ENCODE data around the gene HDAC11.
"Not testable (repeated sequence)": the region's sequence is repeated elsewhere in the genome, so short reads cannot be mapped to it uniquely, and the experiment has no call there.

HDAC11 gene

DNA sequence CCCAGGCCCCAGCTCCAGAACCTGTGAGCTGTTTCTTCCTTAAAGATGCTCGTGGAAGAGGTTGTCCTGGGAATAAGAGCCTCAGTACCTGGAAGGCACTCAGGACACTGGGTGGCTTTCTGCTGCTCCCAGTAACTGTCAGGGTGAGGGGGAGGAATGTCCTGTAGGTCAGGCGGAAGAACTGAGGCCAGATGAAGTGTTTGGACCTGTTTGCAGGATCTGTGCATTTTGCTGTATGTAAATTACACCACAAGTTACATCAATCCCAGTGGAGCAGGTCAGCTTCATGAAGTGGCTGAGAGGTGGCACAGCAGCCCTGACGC lies 27.1 kb downstream of the HDAC11 start:
- DNase-seq (ENCODE audit: low read depth, low spot score): no peak

GRCh38 chr3:13507570-13508339 lies 27.6 kb downstream of the HDAC11 start:
- no peak for DNase-seq (ENCODE audit: low read depth, low spot score)

DNA sequence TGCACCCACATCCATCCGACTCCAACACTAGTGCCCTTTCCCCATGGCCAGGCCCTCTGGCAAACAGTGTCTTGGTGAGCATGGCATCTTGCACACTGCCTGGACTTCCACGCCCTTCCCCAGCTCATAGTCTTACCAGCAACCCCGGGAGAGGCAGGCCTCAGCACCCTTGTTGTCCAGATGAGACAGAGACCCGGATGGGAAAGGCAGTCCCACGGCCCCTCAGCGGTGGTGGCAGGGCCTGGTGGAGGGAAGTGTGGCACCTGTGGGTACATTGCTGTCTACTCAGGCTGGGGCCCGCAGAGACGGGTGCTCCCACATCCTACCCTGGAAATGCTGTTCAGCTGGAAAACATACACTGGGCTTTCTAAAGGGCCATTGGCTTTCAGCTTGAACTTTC lies 28.4 kb downstream of the HDAC11 start:
- DNase-seq (ENCODE audit: low read depth, low spot score): no peak

DNA sequence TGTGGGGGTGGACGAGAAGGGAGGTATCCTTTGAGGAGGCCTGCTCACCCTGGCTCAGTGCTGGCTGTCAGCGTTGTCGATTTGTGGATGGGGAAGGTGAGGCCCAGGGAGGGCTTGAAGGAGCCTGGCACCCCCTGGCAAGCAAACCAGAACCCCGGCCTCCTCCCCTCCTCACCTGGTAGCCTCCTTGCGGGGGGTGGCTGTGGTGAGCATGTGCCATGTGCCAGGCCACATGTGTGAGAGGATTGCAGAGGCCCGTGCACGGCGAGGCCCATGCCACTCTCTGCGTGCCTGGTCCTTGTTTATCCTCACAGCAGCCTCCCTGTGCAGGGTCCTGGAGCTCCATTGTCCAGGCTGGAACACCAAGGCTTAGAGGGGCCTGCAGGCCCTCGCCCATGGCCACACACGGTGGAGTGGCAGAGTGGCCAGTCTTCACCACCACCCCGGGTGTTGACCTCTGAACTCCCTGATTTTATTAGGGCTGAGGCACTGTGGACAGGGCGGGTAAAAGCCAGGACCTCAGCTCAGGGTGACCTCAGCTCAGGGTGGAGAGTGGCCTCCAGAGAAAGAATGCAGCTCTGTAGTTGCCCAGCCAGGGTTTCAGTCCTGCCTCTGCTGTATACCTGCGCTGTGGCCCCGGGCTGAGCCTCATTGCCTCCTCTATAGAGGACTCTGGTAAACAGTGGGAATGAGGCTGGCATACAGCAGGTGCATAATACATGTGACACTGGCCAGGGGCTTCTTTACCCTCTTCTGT lies 29.1 kb downstream of the HDAC11 start:
- DNase-seq (ENCODE audit: low read depth, low spot score): no peak

DNA sequence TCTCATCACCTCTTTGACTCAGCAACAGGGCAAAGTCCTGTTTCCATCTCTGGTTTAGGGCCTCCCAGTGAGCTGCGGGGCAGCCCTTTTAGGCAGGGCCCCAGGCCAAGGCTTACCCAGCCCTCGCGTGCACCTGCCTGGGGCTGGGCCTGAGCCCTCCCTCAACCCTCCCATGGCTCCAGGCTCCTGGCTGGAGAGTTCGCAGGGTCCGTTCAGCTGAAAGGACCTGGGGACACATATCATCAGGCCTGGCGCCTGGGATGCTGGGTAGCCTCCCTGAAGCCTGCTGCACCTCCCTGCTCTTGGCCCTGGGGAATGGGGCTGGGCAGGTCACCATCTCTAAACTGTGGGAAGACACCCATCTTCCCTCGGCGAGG lies 29.7 kb downstream of the HDAC11 start:
- DNase-seq (ENCODE audit: low read depth, low spot score): no peak

DNA sequence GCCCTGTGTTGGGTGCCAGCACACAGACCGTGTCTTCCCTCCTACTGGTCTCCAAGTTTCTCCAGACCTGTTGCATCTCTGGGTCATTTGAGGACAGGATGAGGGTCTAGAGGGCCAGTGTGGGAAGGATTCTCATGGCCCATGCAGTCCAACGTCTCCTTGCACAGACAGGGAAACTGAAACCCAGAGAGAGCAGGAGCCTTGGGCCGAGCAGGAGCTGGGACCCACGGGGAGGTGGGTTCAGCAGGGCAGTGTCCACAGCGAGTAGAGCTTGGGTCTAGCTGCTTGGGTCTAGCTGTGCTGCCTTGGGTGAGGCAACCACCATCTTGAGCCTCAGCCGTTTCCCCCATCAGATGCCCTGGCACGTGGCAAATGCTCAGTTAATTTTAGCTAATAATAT lies 32.3 kb downstream of the HDAC11 start:
- DNase-seq (ENCODE audit: low read depth, low spot score): no peak

GRCh38 chr3:13513051-13513912 lies 33.2 kb downstream of the HDAC11 start:
- no peak for DNase-seq (ENCODE audit: low read depth, low spot score)

DNA sequence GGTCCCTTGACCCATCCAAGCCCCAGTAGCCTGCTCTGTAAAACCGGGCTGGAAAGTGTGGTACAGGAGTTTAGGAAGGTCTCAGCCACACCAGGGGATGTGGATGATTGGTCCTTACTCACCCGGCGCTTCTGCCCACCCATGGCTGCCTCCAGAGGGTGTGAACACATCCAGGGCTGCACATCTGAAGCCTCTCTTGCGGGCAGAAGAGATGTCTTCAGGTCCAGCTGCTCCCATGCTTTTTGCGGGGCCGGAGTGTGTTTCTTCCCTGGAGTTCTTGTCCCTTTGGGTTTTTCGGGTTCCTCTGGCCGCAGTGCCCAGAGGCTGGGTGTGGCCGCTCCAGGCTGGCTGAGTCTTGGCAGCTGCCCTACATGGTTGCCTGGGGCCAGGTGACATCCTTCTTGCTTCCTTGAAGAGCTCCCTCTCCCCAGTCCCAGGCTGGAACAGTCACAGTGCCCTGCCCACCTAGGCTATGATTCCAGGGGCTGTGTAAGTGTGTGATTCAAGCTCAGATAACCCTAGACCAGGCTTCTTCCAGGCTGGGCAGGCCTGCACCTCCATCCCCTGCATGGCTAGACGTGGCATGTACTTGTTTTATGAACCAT lies 33.9 kb downstream of the HDAC11 start:
- DNase-seq (ENCODE audit: low read depth, low spot score): no peak

- no peak for DNase-seq (ENCODE audit: low read depth, low spot score)
These were observed 34.7 kb downstream of the HDAC11 start for GRCh38 chr3:13514639-13515435.

DNA sequence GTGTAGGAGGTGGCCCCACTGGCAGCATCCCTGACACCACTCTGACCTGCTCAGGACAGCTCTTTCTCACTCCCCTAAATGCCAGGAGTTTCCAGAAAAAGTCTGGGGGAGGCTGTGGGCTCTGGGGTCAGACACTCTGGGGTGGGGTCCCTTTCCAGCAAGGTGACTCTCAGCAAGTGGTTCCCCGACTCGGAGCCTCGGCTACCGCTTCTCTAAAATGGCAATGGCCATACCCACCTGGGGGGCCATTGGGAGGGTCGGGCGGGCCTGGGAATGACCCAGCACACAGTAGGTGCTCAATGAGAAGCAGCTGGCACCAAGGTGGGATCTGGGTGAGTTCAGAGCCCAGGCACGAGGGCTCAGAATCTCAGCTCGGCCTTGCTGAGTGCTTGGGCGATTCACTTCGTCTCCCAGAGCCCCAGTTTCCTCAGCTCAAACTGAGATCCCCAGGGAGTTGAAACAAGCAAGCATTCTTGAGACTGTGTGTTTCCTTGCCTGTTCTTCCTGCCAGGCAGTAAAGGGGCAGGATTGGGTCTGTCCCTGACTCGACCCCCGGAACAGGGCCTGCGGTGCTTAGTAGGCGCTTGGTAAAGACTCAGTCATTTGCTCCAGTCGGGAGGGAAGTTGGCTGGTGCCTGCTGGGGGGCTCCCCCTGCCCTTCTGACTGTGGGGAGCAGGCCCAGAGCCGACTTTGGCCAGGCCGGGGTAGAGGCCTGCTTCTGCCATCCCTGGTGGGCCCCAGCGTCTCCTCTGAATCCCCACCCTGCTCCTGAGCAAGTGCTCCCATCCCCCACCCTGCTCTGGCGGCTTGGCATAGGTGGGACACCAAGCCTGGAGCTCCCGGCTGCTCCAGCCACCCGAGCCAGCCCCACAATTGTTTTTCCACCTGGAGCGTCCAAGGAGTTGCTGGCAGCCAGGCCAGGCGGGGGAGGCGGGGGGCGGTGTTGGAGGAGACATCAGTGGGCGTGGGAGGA lies 36.0 kb downstream of the HDAC11 start:
- DNase-seq (ENCODE audit: low read depth, low spot score): no peak

DNA sequence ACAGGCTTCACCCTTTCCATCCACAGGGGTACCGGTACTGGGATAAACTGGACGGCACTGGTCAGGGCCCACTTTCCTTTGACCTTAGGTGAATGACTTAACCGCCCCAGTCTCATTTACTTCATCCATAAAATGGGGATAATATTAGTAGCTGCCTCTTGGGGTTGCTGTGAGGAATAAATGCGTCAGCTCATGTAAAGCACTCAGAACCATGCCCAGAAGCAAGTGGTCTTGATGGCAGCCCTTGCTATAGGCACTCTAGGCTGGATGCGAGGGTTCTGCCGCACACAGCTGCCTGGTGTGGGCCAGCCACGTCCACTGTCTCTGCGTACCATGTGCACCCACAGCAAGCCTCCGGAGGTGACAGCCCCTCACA lies 36.6 kb downstream of the HDAC11 start:
- no peak for DNase-seq (ENCODE audit: low read depth, low spot score)

GRCh38 chr3:13517253-13517977 lies 37.3 kb downstream of the HDAC11 start:
- no peak for DNase-seq (ENCODE audit: low read depth, low spot score)

GRCh38 chr3:13518516-13518953 lies 38.4 kb downstream of the HDAC11 start:
- no peak for DNase-seq (ENCODE audit: low read depth, low spot score)

GRCh38 chr3:13519006-13519791 lies 39.1 kb downstream of the HDAC11 start:
- no peak for DNase-seq (ENCODE audit: low read depth, low spot score)

GRCh38 chr3:13520326-13520880 lies 40.3 kb downstream of the HDAC11 start:
- DNase-seq (ENCODE audit: low read depth, low spot score): no peak

- no peak for DNase-seq (ENCODE audit: low read depth, low spot score)
These were observed 41.2 kb downstream of the HDAC11 start for GRCh38 chr3:13521309-13521708.

DNA sequence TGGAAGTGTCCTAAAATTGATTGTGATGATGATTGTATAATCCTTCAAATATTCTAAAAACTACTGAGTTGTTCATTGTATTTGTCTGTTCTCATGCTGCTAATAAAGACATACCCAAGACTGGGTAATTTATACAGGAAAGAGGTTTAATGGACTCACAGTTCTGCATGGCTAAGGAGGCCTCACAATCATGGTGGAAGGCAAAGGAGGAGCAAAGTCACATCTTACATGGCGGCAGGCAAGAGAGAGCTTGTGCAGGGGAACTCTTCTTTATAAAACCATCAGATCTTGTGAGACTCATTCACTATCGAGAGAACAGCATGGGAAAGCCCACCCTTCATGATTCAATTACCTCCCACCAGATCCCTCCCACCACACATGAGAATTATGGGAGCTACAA lies 41.6 kb downstream of the HDAC11 start:
- not testable (repeated sequence) for DNase-seq (ENCODE audit: low read depth, low spot score)

GRCh38 chr3:13522236-13522635 lies 42.1 kb downstream of the HDAC11 start:
- DNase-seq (ENCODE audit: low read depth, low spot score): no peak

Measured in iPS DF 19.7 (cell line).